HCT116 (cell line): Measurements from ENCODE around the gene ST3GAL3. TPM values are rescaled to one million over a fixed set of nuclear protein-coding genes. Genes with fewer than 3 reads are reported as not detected.

Experiments
- ATAC-seq: fragments of 200-7000 bp; cut with Tn5 transposase; 2 replicates; pipeline ENCODE4 v1.9.1; 2020; ENCODE audit warnings: mild to moderate bottlenecking, moderate library complexity
- BruUV-seq: library from RNA; stranded (reverse); fragments of 400-500 nt; replicated peaks from 2 replicates; lab custom pipeline; 2021; lab: Mats Ljungman, UMichigan
- CTCF ChIA-PET: fragments of 300-600 bp; sonication (Branson Sonifier 250); formaldehyde crosslinking; loops from one replicate; lab custom pipeline; 2021; ENCODE audit warnings: antibody characterized with exemption; lab: Charles Lee
- POLR2A ChIA-PET: fragments of 300-600, 350-600 bp; sonication (Branson Sonifier 250); formaldehyde crosslinking; loops from one replicate; lab custom pipeline; 2021; ENCODE audit warnings: antibody characterized with exemption; lab: Charles Lee
- RAD21 ChIA-PET, 2 experiments: fragments of 300-600 bp; sonication (Branson Sonifier 250); formaldehyde crosslinking; loops; one replicate each; lab custom pipeline; 2023; ENCODE audit warnings: low total read pairs in 2 of 2; ENCODE audit not compliant: uncharacterized antibody in 2 of 2, unreplicated experiment in 2 of 2, low non-redundant PET in 1 of 2; lab: Charles Lee
- DNase-seq: peaks from one replicate; pipeline ENCODE4 v3.0.0-alpha.2; 2010; ENCODE audit warnings: low read depth, low spot score
- H2AFZ ChIP-seq: fragments of 200-600 bp; shearing (Covaris generic), sonication (generic); 2 replicates; pipeline ENCODE4 v1.6.1; 2017; ENCODE audit warnings: low read depth, mixed run types, mixed read lengths, antibody characterized with exemption, low read length; ENCODE audit not compliant: poor library complexity, severe bottlenecking
- H3K27ac ChIP-seq: 2 replicates; pipeline ENCODE4 v1.5.1; 2012; ENCODE audit warnings: low read depth, low read length
- H3K27me3 ChIP-seq: fragments of 200-600 bp; sonication (generic); 2 replicates; pipeline ENCODE4 v1.6.1; 2016; ENCODE audit warnings: mixed run types, low read length, mixed read lengths; ENCODE audit not compliant: insufficient read depth
- H3K36me3 ChIP-seq, 2 experiments: fragments of 200-500 bp in 1 of 2; fragments of 200-600 bp in 1 of 2; sonication (Bioruptor generic) in 1 of 2; sonication (generic) in 1 of 2; 2 replicates each; pipeline versions ENCODE4 v1.5.1 to v1.6.1; 2014 to 2016; ENCODE audit warnings: low read length in 2 of 2, inconsistent platforms in 1 of 2, mixed read lengths in 1 of 2, mixed run types in 1 of 2; ENCODE audit not compliant: insufficient read depth in 2 of 2, control insufficient read depth in 1 of 2
- H3K4me1 ChIP-seq, 2 experiments: fragments of 200-600 bp in 1 of 2; sonication (generic) in 1 of 2; 2 replicates each; pipeline versions ENCODE4 v1.5.1 to v1.6.1; 2012 to 2017; ENCODE audit warnings: low read length in 2 of 2, inconsistent platforms in 1 of 2, mild to moderate bottlenecking in 1 of 2, mixed read lengths in 1 of 2, mixed run types in 1 of 2, moderate library complexity in 1 of 2; ENCODE audit not compliant: insufficient read depth in 2 of 2, control insufficient read depth in 1 of 2
- H3K4me2 ChIP-seq: fragments of 200-600 bp; sonication (generic); 2 replicates; pipeline ENCODE4 v1.6.1; 2017; ENCODE audit warnings: mixed run types, low read length, mixed read lengths
- H3K4me3 ChIP-seq, 2 experiments: fragments of 200-600 bp in 1 of 2; sonication (generic) in 1 of 2; replicated peaks in 1 of 2; 2 replicates each; pipeline ENCODE4 v1.5.1; 2011 to 2016; ENCODE audit warnings: low read length in 2 of 2, control low read depth in 1 of 2, low read depth in 1 of 2, mild to moderate bottlenecking in 1 of 2, mixed read lengths in 1 of 2, mixed run types in 1 of 2
- H3K79me2 ChIP-seq: fragments of 200-600 bp; sonication (generic); 2 replicates; pipeline ENCODE4 v1.6.1; 2017; ENCODE audit warnings: mild to moderate bottlenecking, mixed run types, low read length, moderate library complexity, mixed read lengths; ENCODE audit not compliant: insufficient read depth
- H3K9ac ChIP-seq: fragments of 200-600 bp; sonication (generic); 2 replicates; pipeline ENCODE4 v1.6.1; 2016; ENCODE audit warnings: low read length, mixed read lengths
- H3K9me2 ChIP-seq: fragments of 200-600 bp; sonication (generic), shearing (Covaris generic); 2 replicates; pipeline ENCODE4 v1.6.1; 2017; ENCODE audit warnings: mixed run types, mild to moderate bottlenecking, moderate library complexity; ENCODE audit not compliant: insufficient read depth
- H3K9me3 ChIP-seq, 2 experiments: fragments of 200-500 bp in 1 of 2; fragments of 200-600 bp in 1 of 2; sonication (Bioruptor generic) in 1 of 2; sonication (generic) in 1 of 2; 2 replicates each; pipeline ENCODE4 v1.6.1; 2014 to 2017; ENCODE audit warnings: low read length in 2 of 2, mixed read lengths in 2 of 2, inconsistent platforms in 1 of 2, low read depth in 1 of 2, mild to moderate bottlenecking in 1 of 2, mixed run types in 1 of 2, moderate library complexity in 1 of 2; ENCODE audit not compliant: control insufficient read depth in 1 of 2, insufficient read depth in 1 of 2
- H4K20me1 ChIP-seq: fragments of 200-600 bp; sonication (generic), shearing (Covaris generic); 2 replicates; pipeline ENCODE4 v1.6.1; 2017; ENCODE audit warnings: mixed run types, mild to moderate bottlenecking, moderate library complexity; ENCODE audit not compliant: insufficient read depth
- CEBPB ChIP-seq: IDR thresholded peaks from 2 replicates; pipeline ENCODE4 v1.6.1; 2012; ENCODE audit warnings: low read depth
- EGR1 ChIP-seq: IDR thresholded peaks from 2 replicates; pipeline ENCODE4 v1.6.1; 2012; ENCODE audit warnings: low read depth
- ELF1 ChIP-seq: IDR thresholded peaks from 2 replicates; pipeline ENCODE4 v1.6.1; 2012; ENCODE audit warnings: low read depth, borderline replicate concordance
- EZH2 ChIP-seq: fragments of 200-600 bp; sonication (generic); IDR thresholded peaks from 2 replicates; pipeline ENCODE4 v1.6.1; 2017; ENCODE audit warnings: antibody characterized with exemption, mixed run types
- EZH2phosphoT487 ChIP-seq: fragments of 200-600 bp; IDR thresholded peaks from 2 replicates; pipeline ENCODE4 v1.6.1; 2018; ENCODE audit warnings: antibody characterized with exemption, borderline replicate concordance
- FOSL1 ChIP-seq: IDR thresholded peaks from 2 replicates; pipeline ENCODE4 v1.6.1; 2012; ENCODE audit warnings: low read depth
- JUND ChIP-seq: IDR thresholded peaks from 2 replicates; pipeline ENCODE4 v1.6.1; 2012
- POLR2A ChIP-seq: IDR thresholded peaks from 2 replicates; pipeline ENCODE4 v1.7.0; 2011; ENCODE audit warnings: borderline replicate concordance; ENCODE audit not compliant: insufficient read depth, insufficient read length; ENCODE audit errors: extremely low read depth
- POLR2AphosphoS5 ChIP-seq: IDR thresholded peaks from 2 replicates; pipeline ENCODE4 v1.6.1; 2011; ENCODE audit warnings: mild to moderate bottlenecking, low read depth, low read length, moderate library complexity
- RAD21 ChIP-seq: IDR thresholded peaks from 2 replicates; pipeline ENCODE4 v1.6.1; 2012; ENCODE audit warnings: low read depth, mild to moderate bottlenecking
- SP1 ChIP-seq: IDR thresholded peaks from 2 replicates; pipeline ENCODE4 v1.6.1; 2012; ENCODE audit warnings: low read depth
- SRF ChIP-seq: IDR thresholded peaks from 2 replicates; pipeline ENCODE4 v1.6.1; 2012; ENCODE audit warnings: low read depth
- TCF7L2 ChIP-seq: IDR thresholded peaks from 2 replicates; pipeline ENCODE4 v1.7.0; 2011; ENCODE audit warnings: borderline replicate concordance, inconsistent platforms; ENCODE audit not compliant: insufficient read depth, insufficient read length; ENCODE audit errors: extremely low read depth
- YY1 ChIP-seq: IDR thresholded peaks from 2 replicates; pipeline ENCODE4 v1.6.1; 2011; ENCODE audit warnings: low read length, low read depth, moderate library complexity, mild to moderate bottlenecking; ENCODE audit not compliant: insufficient replicate concordance; ENCODE audit errors: extremely low read depth
- ZFX ChIP-seq: fragments of 450-650 bp; IDR thresholded peaks from 2 replicates; pipeline ENCODE4 v1.6.1; 2017
- ZNF274 ChIP-seq: fragments of 200-500 bp; sonication (Bioruptor generic); IDR thresholded peaks from 2 replicates; pipeline ENCODE4 v1.6.1; 2014; ENCODE audit warnings: mild to moderate bottlenecking, low read depth, low read length, inconsistent platforms
- intact Hi-C: fragments of 100-400 bp; cut with micrococcal nuclease; formaldehyde crosslinking; loops from 2 replicates; pipeline ENCODE4 v1.10.0; 2022
- total RNA-seq: library from RNA; stranded (reverse); gene quantifications from one replicate; pipeline ENCODE4 v1.2.1, GENCODE V29; 2021; ENCODE audit not compliant: unreplicated experiment
- TF ChIP-seq, protein P1 (sequence below): IDR thresholded peaks from 2 replicates; pipeline ENCODE4 v1.6.1; 2012; ENCODE audit warnings: low read depth
- TF ChIP-seq, protein P2 (sequence below): IDR thresholded peaks from 2 replicates; pipeline ENCODE4 v1.6.1; 2012
- TF ChIP-seq, protein P3 (sequence below): IDR thresholded peaks from 2 replicates; pipeline ENCODE4 v1.6.1; 2011; ENCODE audit warnings: mild to moderate bottlenecking, low read length, moderate library complexity; ENCODE audit not compliant: insufficient replicate concordance; ENCODE audit errors: extremely low read depth
- TF ChIP-seq, protein P4 (sequence below): IDR thresholded peaks from 2 replicates; pipeline ENCODE4 v1.6.1; 2012

The ST3GAL3 gene
- total RNA-seq, 1 experiment from 2014 or later = 7.2 TPM

DNA sequence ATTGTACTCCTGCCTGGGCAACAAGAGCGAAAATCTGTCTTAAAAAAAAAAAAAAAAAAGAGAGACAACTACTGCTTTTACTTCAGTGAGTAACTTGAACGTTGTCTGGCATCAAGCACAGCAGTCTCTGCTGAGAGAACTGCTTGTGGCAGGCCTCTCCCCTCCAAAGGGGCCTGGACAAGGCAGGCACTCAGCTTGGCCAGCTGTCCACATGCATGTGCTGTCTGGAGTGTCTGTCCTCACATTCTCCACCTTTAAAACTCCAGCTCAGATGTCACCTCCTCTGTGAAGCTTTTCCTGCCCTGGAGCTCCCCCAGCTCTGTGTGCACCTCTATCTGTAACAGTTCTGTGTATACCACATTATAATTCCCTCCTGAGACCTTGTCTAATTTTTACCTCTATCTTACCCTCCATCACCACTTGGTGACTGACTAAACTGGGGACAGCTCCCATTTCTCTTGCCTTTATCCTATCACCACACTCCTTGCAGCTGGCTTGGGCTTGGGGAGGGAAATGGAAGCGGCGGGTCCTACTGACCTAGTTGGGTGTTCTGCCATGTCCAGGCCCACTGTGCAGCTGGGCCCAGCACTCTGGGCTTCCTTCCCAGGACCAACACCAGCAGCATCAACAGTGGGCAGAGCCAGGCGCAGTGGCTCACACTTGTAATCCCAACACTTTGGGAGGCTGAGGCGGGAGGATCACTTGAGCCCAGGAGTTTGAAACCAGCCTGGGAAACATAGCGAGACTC, 154.8 kb downstream of the ST3GAL3 start:
- TF ChIP-seq RAD21 (no peak), EZH2phosphoT487 (no peak), FOSL1 (no peak), YY1 (no peak), POLR2A (no peak), ZFX (no peak), EZH2 (no peak), POLR2AphosphoS5 (no peak), EGR1 (no peak), ELF1 (no peak), CEBPB (no peak), ZNF274 (no peak), JUND (no peak), SRF (no peak), TCF7L2 (no peak), SP1 (no peak)
- TF ChIP-seq, protein P1, sequence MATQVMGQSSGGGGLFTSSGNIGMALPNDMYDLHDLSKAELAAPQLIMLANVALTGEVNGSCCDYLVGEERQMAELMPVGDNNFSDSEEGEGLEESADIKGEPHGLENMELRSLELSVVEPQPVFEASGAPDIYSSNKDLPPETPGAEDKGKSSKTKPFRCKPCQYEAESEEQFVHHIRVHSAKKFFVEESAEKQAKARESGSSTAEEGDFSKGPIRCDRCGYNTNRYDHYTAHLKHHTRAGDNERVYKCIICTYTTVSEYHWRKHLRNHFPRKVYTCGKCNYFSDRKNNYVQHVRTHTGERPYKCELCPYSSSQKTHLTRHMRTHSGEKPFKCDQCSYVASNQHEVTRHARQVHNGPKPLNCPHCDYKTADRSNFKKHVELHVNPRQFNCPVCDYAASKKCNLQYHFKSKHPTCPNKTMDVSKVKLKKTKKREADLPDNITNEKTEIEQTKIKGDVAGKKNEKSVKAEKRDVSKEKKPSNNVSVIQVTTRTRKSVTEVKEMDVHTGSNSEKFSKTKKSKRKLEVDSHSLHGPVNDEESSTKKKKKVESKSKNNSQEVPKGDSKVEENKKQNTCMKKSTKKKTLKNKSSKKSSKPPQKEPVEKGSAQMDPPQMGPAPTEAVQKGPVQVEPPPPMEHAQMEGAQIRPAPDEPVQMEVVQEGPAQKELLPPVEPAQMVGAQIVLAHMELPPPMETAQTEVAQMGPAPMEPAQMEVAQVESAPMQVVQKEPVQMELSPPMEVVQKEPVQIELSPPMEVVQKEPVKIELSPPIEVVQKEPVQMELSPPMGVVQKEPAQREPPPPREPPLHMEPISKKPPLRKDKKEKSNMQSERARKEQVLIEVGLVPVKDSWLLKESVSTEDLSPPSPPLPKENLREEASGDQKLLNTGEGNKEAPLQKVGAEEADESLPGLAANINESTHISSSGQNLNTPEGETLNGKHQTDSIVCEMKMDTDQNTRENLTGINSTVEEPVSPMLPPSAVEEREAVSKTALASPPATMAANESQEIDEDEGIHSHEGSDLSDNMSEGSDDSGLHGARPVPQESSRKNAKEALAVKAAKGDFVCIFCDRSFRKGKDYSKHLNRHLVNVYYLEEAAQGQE = no peak
- TF ChIP-seq, protein P2, sequence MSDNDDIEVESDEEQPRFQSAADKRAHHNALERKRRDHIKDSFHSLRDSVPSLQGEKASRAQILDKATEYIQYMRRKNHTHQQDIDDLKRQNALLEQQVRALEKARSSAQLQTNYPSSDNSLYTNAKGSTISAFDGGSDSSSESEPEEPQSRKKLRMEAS = no peak
- TF ChIP-seq, protein P3, sequence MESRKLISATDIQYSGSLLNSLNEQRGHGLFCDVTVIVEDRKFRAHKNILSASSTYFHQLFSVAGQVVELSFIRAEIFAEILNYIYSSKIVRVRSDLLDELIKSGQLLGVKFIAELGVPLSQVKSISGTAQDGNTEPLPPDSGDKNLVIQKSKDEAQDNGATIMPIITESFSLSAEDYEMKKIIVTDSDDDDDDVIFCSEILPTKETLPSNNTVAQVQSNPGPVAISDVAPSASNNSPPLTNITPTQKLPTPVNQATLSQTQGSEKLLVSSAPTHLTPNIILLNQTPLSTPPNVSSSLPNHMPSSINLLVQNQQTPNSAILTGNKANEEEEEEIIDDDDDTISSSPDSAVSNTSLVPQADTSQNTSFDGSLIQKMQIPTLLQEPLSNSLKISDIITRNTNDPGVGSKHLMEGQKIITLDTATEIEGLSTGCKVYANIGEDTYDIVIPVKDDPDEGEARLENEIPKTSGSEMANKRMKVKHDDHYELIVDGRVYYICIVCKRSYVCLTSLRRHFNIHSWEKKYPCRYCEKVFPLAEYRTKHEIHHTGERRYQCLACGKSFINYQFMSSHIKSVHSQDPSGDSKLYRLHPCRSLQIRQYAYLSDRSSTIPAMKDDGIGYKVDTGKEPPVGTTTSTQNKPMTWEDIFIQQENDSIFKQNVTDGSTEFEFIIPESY = no peak
- TF ChIP-seq, protein P4, sequence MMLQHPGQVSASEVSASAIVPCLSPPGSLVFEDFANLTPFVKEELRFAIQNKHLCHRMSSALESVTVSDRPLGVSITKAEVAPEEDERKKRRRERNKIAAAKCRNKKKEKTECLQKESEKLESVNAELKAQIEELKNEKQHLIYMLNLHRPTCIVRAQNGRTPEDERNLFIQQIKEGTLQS = no peak
- TF ChIP-seq, all 23 proteins: peak for 0
- BruUV-seq = no TSS peak
- H3K36me3 ChIP-seq = no peaks in the 10 kb centered on the region
- ATAC-seq (no peak), DNase-seq (no peak)
- no peak overlapping the region for H3K9ac ChIP-seq
- ChIA-PET RAD21 (no interaction called here), CTCF (no interaction called here), POLR2A (interaction anchor here (0.6 kb wide), 1 partner anchor 717 kb away, joined by 3 read pairs; no protein-coding TSS in a partner anchor)
- H3K27me3 ChIP-seq = no peaks in the 10 kb centered on the region
- H3K9me2 ChIP-seq = 0 out of 2 replicates have a peak, but pooled peaks cover under 1% of the 10 kb centered on the region
- H3K4me1 ChIP-seq = peaks cover 21 to 30% of the 10 kb centered on the region in 2 experiments
- H3K79me2 ChIP-seq = no peaks in the 10 kb centered on the region
- no peak overlapping the region for H3K4me3 ChIP-seq
- H2AFZ ChIP-seq = no peak overlapping the region
- H4K20me1 ChIP-seq = no peaks in the 10 kb centered on the region
- no peak overlapping the region for H3K27ac ChIP-seq
- no peaks in the 10 kb centered on the region for H3K9me3 ChIP-seq
- no peak overlapping the region for H3K4me2 ChIP-seq
- intact Hi-C loops = no loop called here
